ENCODE measurements around the gene IGFBP7.

The IGFBP7 gene

DNA sequence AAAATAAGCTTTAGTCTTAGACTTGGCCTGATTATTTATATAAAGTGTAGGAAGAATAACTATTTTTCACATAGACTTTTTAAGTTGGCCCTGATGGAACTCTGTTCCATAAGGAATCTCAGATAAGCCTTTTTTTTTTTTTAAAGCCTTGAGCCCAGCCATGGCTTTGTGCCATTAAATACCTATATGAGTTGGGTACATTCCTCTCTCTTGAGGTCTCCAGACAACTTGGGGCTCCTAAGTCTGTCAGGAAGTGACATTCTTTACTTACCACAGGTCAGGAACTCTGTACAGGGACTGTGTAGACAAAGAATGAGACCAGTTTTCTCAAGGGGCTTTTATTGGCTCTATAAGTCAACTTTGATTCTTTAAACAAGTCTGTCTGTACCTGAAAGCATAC is 27.1 kb upstream of the IGFBP7 start:
- Histone ChIP-seq H3K27ac (no peak overlapping the region), H4K20me1 (no peaks in the 10 kb centered on the region), H3K9me3 (replicated peaks in 1 of 11) (peaks cover 24 to 53% (median 37%) of the 10 kb centered on the region in 11 experiments), H3K36me3 (no peaks in the 10 kb centered on the region), H3K4me3 (no peak overlapping the region; a peak in 1 of 20 replicates), H3K4me2 (no peak overlapping the region), H3K4me1 (peaks cover 0 to 7% (median 4%) of the 10 kb centered on the region in 10 experiments; a peak in 13 of 20 replicates), H3K27me3 (no peaks in the 10 kb centered on the region), H3K9ac (no peak overlapping the region)
- no peak for TF ChIP-seq Cebpa-rat (IDR thresholded peaks at IDR 0.05)

DNA sequence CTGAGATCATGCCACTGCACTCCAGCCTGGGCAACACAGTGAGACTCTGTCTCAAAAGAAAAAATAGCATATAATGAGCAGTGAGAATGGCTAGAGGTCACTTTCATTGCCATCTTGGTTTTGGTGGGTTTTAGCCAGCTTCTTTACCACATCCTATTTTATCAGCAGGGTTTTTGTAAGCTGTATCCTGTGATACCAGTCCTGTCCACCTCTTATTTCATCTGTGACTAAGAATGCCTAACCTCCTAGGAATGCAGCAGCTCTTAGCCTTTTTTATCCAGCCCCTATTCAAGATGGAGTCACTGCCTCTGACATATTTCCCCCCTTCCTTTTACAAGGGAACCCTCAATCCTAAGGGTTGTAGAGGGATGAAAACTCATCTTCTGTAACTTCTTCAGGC is 26.1 kb upstream of the IGFBP7 start:
- no peak overlapping the region for H3K9ac ChIP-seq
- no peak for TF ChIP-seq Cebpa-rat (IDR thresholded peaks at IDR 0.05)
- peaks cover 24 to 51% (median 37%) of the 10 kb centered on the region in 11 experiments for H3K9me3 ChIP-seq (replicated peaks in 1 of 11)
- H3K4me3 ChIP-seq, result no peak overlapping the region
- H3K4me2 ChIP-seq, result no peak overlapping the region
- no peak overlapping the region for H3K27ac ChIP-seq
- H3K36me3 ChIP-seq, result no peaks in the 10 kb centered on the region
- peaks cover 0 to 16% (median 14%) of the 10 kb centered on the region in 10 experiments; a peak in 13 of 20 replicates for H3K4me1 ChIP-seq
- no peaks in the 10 kb centered on the region for H4K20me1 ChIP-seq
- H3K27me3 ChIP-seq, result no peaks in the 10 kb centered on the region

DNA sequence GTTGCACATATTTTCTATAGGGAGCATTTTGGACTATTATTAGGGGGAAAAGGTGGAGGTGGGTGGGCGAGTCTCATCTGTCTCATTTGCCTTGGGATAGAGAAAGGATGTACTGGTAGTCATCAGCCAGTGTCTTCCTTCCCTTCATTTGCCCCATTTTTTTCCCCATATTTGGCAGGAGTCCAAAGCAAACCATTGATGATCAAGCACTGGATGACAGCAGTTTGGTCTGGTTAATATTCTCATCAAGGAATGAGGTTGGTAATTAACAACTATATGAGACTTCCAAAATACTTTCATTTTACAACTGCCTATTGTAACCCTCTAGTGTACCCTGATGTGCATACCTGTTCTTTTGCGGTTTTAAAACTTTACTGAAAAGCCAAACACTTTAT is 22.6 kb upstream of the IGFBP7 start:
- Histone ChIP-seq H3K4me1 (peaks cover 0 to 28% (median 16%) of the 10 kb centered on the region in 10 experiments; a peak in 13 of 20 replicates), H3K4me2 (peak overlapping the region in 7 of 11 experiments; percentile 42 to 72 (median 55); a peak in 10 of 22 replicates), H3K27ac (no peak overlapping the region), H3K36me3 (peaks cover 0 to 1% (median 0%) of the 10 kb centered on the region in 11 experiments; a peak in 2 of 22 replicates), H4K20me1 (no peaks in the 10 kb centered on the region), H3K4me3 (no peak overlapping the region), H3K9me3 (replicated peaks in 1 of 11) (peaks cover 24 to 51% (median 35%) of the 10 kb centered on the region in 11 experiments), H3K27me3 (no peaks in the 10 kb centered on the region), H3K9ac (no peak overlapping the region)
- TF ChIP-seq Cebpa-rat (IDR thresholded peaks at IDR 0.05), result no peak

DNA sequence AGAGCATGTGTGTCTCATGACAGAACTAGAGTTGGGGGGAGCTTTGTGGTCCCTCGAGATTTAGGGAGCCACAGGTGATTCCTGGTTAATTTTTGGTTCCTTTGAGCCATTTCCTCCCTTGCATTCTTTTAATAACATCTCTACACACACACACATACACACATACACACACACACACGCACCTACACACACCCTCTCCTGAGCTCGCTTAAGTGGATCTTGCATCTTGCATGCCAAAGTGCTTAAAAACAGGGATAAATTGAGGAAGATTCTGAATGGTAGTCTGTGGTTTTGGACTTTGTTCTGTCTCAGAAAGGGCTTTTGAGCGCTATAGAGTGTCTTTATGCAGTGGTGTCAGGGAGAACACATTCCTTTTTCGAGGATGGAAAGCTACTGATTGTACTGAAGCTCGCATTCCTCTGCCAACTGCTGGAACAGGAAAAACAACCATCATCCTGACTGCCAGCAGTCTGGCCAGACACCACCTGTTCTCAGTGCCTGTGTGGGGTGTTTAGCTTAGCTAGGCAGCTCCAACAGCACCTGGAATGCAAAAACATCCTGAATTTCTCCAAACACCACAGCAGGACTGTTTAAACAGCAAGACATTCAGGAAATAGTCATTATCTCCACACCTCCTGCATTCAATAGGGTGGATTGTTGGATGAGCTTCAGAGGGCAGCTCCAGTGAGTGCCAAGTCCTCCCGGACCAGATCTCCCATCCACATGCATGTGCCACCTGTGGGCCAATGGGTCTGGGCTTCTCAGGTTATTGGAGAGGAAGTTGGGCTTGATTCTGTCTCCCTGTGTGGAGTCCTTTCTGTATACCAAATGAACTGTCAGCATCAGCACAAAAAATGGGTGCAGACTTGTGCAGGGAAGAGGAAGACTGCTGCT is 21.9 kb upstream of the IGFBP7 start:
- no peak overlapping the region for H3K4me3 ChIP-seq
- no peaks in the 10 kb centered on the region for H3K27me3 ChIP-seq
- H3K27ac ChIP-seq, result no peak overlapping the region
- peaks cover 24 to 51% (median 35%) of the 10 kb centered on the region in 11 experiments for H3K9me3 ChIP-seq (replicated peaks in 1 of 11)
- peaks cover 0 to 28% (median 16%) of the 10 kb centered on the region in 10 experiments; a peak in 13 of 20 replicates for H3K4me1 ChIP-seq
- no peaks in the 10 kb centered on the region for H4K20me1 ChIP-seq
- H3K4me2 ChIP-seq, result peak overlapping the region in 8 of 11 experiments; percentile 27 to 72 (median 54); a peak in 15 of 22 replicates
- no peak overlapping the region for H3K9ac ChIP-seq
- H3K36me3 ChIP-seq, result peaks cover 0 to 7% (median 0%) of the 10 kb centered on the region in 11 experiments; a peak in 2 of 22 replicates
- no peak for TF ChIP-seq Cebpa-rat (IDR thresholded peaks at IDR 0.05)

DNA sequence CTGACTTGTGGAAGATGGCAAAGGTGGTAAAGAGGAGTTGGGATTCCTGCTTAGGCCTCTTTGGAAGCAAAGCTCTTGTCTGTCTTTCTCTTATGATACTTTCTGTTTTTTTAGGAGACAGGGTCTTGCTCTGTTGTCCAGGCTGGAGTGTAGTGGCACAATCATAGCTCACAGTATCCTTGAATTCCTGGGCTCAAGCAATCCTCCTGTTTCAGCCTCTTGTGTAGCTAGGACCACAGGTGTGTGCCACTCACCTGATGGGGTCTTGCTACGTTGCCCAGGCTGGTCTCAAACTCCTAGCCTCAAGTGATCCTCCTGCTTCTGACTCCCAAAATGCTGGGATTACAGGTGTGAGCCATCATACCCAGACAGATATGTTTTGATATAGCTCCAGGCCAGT is 19.3 kb upstream of the IGFBP7 start:
- H3K9ac ChIP-seq, result no peak overlapping the region
- no peak for TF ChIP-seq Cebpa-rat (IDR thresholded peaks at IDR 0.05)
- H3K4me3 ChIP-seq, result no peak overlapping the region
- peaks cover 0 to 28% (median 16%) of the 10 kb centered on the region in 10 experiments; a peak in 13 of 20 replicates for H3K4me1 ChIP-seq
- H3K36me3 ChIP-seq, result peaks cover 0 to 7% (median 0%) of the 10 kb centered on the region in 11 experiments; a peak in 2 of 22 replicates
- peaks cover 24 to 49% (median 32%) of the 10 kb centered on the region in 11 experiments for H3K9me3 ChIP-seq (replicated peaks in 1 of 11)
- no peak overlapping the region for H3K27ac ChIP-seq
- H3K4me2 ChIP-seq, result no peak overlapping the region
- no peaks in the 10 kb centered on the region for H3K27me3 ChIP-seq
- no peaks in the 10 kb centered on the region for H4K20me1 ChIP-seq

DNA sequence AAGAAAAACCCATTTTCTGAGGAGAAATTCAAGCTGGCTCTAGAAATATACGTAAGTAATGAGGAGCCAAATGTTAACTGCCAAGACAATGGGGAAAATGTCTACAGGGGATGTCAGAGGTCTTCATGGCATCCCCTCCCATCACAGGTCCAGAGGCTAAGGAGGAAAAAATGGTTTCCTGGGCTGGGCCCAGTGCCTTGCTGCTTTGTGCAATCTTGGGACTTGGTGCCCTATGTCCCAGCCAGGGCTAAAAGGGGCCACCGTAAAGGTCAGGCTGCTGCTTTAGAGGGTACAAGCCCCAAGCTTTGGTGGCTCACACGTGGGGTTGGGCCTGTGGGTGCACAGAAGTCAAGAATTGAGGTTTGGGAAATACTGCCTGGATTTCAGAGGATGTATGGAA is 17.2 kb upstream of the IGFBP7 start:
- TF ChIP-seq Cebpa-rat (IDR thresholded peaks at IDR 0.05), result no peak
- no peak overlapping the region for H3K4me2 ChIP-seq
- no peak overlapping the region for H3K9ac ChIP-seq
- H3K9me3 ChIP-seq (replicated peaks in 1 of 11), result peaks cover 32 to 64% (median 43%) of the 10 kb centered on the region in 11 experiments
- H3K4me1 ChIP-seq, result peaks cover 0 to 23% (median 13%) of the 10 kb centered on the region in 10 experiments; a peak in 13 of 20 replicates
- no peak overlapping the region for H3K4me3 ChIP-seq
- H3K27ac ChIP-seq, result no peak overlapping the region
- H3K27me3 ChIP-seq, result no peaks in the 10 kb centered on the region
- no peaks in the 10 kb centered on the region for H4K20me1 ChIP-seq
- peaks cover 0 to 7% (median 0%) of the 10 kb centered on the region in 11 experiments; a peak in 2 of 22 replicates for H3K36me3 ChIP-seq

DNA sequence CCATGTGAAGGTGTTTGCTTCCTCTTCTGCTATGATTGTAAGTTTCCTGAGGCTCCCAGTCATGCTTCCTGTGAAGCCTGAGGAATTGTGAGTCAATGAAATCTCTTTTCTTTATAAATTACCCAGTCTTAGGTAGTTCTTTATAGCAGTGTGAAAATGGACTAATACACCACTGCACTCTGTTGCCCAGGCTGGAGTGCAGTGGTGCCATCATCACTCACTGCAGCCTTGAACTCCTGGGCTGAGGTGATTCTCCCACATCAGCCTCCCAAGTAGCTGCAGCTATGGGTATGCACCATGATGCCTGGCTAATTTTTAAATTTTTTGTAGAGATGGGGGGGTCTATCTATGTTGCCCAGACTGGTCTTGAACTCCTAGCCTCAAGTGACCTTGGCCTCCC is 15.8 kb upstream of the IGFBP7 start:
- Histone ChIP-seq H3K4me2 (no peak overlapping the region), H4K20me1 (no peaks in the 10 kb centered on the region), H3K4me1 (peaks cover 0 to 10% (median under 1%) of the 10 kb centered on the region in 10 experiments; a peak in 7 of 20 replicates), H3K36me3 (peaks cover 0 to 7% (median 0%) of the 10 kb centered on the region in 11 experiments; a peak in 2 of 22 replicates), H3K4me3 (no peak overlapping the region), H3K9me3 (replicated peaks in 1 of 11) (peaks cover 32 to 64% (median 44%) of the 10 kb centered on the region in 11 experiments), H3K27me3 (no peaks in the 10 kb centered on the region), H3K9ac (no peak overlapping the region), H3K27ac (no peak overlapping the region)
- TF ChIP-seq Cebpa-rat (IDR thresholded peaks at IDR 0.05), result no peak

DNA sequence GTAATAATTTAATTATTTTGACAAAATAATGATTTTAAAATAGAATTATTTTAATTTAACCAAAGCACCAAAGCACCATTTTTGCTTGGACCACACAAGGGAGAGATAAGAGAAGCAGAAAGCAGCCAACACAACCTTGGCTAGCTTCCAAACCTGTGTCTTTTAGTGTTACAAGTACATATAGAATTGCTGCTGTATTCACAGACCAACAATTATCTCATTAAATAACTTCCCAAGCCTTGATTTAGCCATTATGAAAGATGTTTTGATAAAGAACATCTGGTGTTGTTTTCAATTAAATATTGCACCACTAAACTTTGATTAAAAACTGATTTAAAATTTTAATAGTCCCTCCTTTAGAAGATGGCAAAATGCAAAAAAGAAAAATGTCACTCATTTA is 14.0 kb upstream of the IGFBP7 start:
- H3K4me1 ChIP-seq, result no peaks in the 10 kb centered on the region
- H3K36me3 ChIP-seq, result peaks cover 0 to 7% (median 0%) of the 10 kb centered on the region in 11 experiments; a peak in 2 of 22 replicates
- no peak overlapping the region for H3K27ac ChIP-seq
- no peak overlapping the region for H3K4me3 ChIP-seq
- H3K4me2 ChIP-seq, result no peak overlapping the region
- no peaks in the 10 kb centered on the region for H4K20me1 ChIP-seq
- peaks cover 32 to 50% (median 43%) of the 10 kb centered on the region in 11 experiments for H3K9me3 ChIP-seq (replicated peaks in 1 of 11)
- no peaks in the 10 kb centered on the region for H3K27me3 ChIP-seq
- TF ChIP-seq Cebpa-rat (IDR thresholded peaks at IDR 0.05), result no peak
- no peak overlapping the region for H3K9ac ChIP-seq

DNA sequence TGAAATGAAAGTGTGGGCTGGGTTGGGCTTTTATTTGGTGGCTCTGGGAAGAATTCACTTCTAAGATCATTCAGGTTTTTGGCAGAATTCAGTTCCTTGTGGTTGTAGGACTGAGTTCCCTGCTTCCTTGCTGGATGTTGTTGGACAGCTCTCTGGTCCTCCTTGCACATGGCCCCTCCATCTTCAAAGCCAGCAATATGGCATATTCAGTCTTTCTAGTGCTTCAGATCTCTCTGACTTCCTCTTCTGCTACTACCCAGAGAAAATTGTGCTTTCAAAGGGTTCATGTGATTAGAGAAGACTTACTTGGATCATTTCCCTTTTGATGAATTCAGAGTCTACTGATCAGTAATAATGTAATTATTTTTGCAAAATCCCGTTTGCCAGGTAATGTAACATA is 12.8 kb upstream of the IGFBP7 start:
- peaks cover 0 to 7% (median 0%) of the 10 kb centered on the region in 11 experiments; a peak in 2 of 22 replicates for H3K36me3 ChIP-seq
- H3K4me1 ChIP-seq, result peaks cover 0 to 1% (median 0%) of the 10 kb centered on the region in 10 experiments; a peak in 1 of 20 replicates
- no peak for TF ChIP-seq Cebpa-rat (IDR thresholded peaks at IDR 0.05)
- H3K27ac ChIP-seq, result no peak overlapping the region
- H3K4me2 ChIP-seq, result no peak overlapping the region
- peaks cover 25 to 42% (median 33%) of the 10 kb centered on the region in 11 experiments for H3K9me3 ChIP-seq (replicated peaks in 1 of 11)
- no peaks in the 10 kb centered on the region for H4K20me1 ChIP-seq
- H3K9ac ChIP-seq, result no peak overlapping the region
- no peak overlapping the region for H3K4me3 ChIP-seq
- no peaks in the 10 kb centered on the region for H3K27me3 ChIP-seq
